ENCODE results near the gene CACNA1I.

Gene CACNA1I

DNA sequence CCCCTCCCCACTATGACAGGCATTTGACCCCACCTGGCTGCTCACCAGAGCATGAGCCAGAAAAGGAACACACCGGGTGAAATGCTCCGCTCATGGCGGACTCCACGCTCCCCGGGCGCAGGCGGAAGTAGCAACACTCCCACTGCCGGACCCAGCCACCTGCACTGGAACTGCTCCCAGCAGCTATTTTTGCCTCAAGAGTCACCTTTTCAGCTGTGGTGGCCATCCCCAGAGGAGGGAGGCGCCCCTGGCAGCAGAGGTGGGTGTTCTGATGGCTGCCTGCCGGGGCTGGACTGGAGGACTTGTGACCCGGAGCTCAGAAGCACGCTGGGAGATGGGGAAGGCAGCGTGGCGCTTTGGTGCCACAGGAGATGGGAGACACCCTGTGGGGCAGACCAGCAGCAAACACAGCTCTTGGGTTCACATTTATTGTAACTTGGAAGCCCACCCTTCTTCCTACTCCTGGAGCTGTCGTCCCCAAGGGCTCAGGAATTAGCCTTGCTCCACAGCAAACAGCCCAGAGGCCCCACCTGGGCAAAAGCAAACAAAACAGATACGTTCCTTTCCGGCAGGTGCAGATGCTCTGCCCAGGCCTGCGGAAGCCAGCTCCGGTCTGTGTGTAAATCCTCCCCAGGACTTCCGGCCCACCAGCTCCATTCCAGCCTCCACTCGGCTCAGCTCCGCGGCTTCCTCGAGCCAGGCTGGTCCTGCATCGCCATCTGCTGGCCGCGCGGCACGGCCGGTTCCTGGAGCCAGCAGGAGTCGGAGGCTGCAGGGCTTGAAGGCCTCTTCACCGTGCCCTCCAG lies 41.7 kb upstream of the CACNA1I start (continued):
- TF ChIP-seq, protein P1, sequence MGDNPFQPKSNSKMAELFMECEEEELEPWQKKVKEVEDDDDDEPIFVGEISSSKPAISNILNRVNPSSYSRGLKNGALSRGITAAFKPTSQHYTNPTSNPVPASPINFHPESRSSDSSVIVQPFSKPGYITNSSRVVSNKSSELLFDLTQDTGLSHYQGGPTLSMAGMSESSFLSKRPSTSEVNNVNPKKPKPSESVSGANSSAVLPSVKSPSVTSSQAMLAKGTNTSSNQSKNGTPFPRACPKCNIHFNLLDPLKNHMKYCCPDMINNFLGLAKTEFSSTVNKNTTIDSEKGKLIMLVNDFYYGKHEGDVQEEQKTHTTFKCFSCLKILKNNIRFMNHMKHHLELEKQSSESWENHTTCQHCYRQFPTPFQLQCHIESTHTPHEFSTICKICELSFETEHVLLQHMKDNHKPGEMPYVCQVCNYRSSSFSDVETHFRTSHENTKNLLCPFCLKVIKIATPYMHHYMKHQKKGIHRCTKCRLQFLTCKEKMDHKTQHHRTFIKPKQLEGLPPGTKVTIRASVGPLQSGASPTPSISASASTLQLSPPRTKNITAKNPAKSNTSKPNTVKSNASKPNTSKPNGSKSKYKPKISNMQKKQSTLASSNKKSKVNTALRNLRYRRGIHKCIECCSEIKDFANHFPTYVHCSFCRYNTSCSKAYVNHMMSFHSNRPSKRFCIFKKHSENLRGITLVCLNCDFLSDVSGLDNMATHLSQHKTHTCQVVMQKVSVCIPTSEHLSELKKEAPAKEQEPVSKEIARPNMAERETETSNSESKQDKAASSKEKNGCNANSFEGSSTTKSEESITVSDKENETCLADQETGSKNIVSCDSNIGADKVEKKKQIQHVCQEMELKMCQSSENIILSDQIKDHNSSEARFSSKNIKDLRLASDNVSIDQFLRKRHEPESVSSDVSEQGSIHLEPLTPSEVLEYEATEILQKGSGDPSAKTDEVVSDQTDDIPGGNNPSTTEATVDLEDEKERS (tag by site-specific recombination; IDR thresholded peaks at IDR 0.05) = peak; percentile 89
- TF ChIP-seq YY2 (tag by site-specific recombination; IDR thresholded peaks at IDR 0.05) = peak; percentile 77
- TF ChIP-seq KLF8 (tag by site-specific recombination; IDR thresholded peaks at IDR 0.05) = peak; percentile 96
- TF ChIP-seq ZNF248 (tag by site-specific recombination; IDR thresholded peaks at IDR 0.05) = no peak
- TF ChIP-seq FEZF1 (tag by site-specific recombination; IDR thresholded peaks at IDR 0.05) = no peak
- TF ChIP-seq ZNF76 (tag by site-specific recombination; IDR thresholded peaks at IDR 0.05; ENCODE audit: borderline replicate concordance, low read depth) = peak; percentile 82
- TF ChIP-seq ZFP69B (tag by site-specific recombination; IDR thresholded peaks at IDR 0.05) = peak; percentile 88
- TF ChIP-seq ZBTB48 (tag by site-specific recombination; IDR thresholded peaks at IDR 0.05) = 0 out of 2 replicates have a peak, but pooled peaks have one; percentile 47
- peak; percentile 95 for TF ChIP-seq SP7 (tag by site-specific recombination; IDR thresholded peaks at IDR 0.05)
- TF ChIP-seq, protein P2, sequence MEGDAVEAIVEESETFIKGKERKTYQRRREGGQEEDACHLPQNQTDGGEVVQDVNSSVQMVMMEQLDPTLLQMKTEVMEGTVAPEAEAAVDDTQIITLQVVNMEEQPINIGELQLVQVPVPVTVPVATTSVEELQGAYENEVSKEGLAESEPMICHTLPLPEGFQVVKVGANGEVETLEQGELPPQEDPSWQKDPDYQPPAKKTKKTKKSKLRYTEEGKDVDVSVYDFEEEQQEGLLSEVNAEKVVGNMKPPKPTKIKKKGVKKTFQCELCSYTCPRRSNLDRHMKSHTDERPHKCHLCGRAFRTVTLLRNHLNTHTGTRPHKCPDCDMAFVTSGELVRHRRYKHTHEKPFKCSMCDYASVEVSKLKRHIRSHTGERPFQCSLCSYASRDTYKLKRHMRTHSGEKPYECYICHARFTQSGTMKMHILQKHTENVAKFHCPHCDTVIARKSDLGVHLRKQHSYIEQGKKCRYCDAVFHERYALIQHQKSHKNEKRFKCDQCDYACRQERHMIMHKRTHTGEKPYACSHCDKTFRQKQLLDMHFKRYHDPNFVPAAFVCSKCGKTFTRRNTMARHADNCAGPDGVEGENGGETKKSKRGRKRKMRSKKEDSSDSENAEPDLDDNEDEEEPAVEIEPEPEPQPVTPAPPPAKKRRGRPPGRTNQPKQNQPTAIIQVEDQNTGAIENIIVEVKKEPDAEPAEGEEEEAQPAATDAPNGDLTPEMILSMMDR (tag by site-specific recombination; IDR thresholded peaks at IDR 0.05) = peak; percentile 100
- peak; percentile 72 for TF ChIP-seq YY1 (tag by site-specific recombination; IDR thresholded peaks at IDR 0.05)
- TF ChIP-seq, protein P3, sequence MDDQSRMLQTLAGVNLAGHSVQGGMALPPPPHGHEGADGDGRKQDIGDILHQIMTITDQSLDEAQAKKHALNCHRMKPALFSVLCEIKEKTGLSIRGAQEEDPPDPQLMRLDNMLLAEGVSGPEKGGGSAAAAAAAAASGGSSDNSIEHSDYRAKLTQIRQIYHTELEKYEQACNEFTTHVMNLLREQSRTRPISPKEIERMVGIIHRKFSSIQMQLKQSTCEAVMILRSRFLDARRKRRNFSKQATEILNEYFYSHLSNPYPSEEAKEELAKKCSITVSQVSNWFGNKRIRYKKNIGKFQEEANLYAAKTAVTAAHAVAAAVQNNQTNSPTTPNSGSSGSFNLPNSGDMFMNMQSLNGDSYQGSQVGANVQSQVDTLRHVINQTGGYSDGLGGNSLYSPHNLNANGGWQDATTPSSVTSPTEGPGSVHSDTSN (CRISPR knock-in tag; IDR thresholded peaks at IDR 0.05) = peak; percentile 77; the same call in 1 of the 2 replicates
- peak; percentile 84 for TF ChIP-seq ZFP37 (tag by site-specific recombination; IDR thresholded peaks at IDR 0.05)
- TF ChIP-seq, protein P4, sequence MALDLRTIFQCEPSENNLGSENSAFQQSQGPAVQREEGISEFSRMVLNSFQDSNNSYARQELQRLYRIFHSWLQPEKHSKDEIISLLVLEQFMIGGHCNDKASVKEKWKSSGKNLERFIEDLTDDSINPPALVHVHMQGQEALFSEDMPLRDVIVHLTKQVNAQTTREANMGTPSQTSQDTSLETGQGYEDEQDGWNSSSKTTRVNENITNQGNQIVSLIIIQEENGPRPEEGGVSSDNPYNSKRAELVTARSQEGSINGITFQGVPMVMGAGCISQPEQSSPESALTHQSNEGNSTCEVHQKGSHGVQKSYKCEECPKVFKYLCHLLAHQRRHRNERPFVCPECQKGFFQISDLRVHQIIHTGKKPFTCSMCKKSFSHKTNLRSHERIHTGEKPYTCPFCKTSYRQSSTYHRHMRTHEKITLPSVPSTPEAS (tag by site-specific recombination; IDR thresholded peaks at IDR 0.05) = peak; percentile 77
- TF ChIP-seq PRDM10 (tag by site-specific recombination; IDR thresholded peaks at IDR 0.05) = peak; percentile 71
- peak; percentile 65; the same call in 1 of the 2 replicates for TF ChIP-seq KLF10 (tag by site-specific recombination; IDR thresholded peaks at IDR 0.05)
- peak; percentile 74 for TF ChIP-seq ZNF600 (tag by site-specific recombination; IDR thresholded peaks at IDR 0.05)
- peak; percentile 82; the same call in 1 of the 2 replicates for TF ChIP-seq ZSCAN5A (tag by site-specific recombination; IDR thresholded peaks at IDR 0.05)
- TF ChIP-seq ZNF610 (tag by site-specific recombination; IDR thresholded peaks at IDR 0.05; ENCODE audit: borderline replicate concordance) = no peak
- TF ChIP-seq ZNF366 (tag by site-specific recombination; conservative IDR thresholded peaks at IDR 0.05) = 0 out of 2 replicates have a peak, but pooled peaks have one; percentile 32
- no peak for TF ChIP-seq ZNF621 (tag by site-specific recombination; IDR thresholded peaks at IDR 0.05)
- peak; percentile 39; the same call in 1 of the 2 replicates for TF ChIP-seq ZNF121 (tag by site-specific recombination; IDR thresholded peaks at IDR 0.05)
- TF ChIP-seq, protein P5, sequence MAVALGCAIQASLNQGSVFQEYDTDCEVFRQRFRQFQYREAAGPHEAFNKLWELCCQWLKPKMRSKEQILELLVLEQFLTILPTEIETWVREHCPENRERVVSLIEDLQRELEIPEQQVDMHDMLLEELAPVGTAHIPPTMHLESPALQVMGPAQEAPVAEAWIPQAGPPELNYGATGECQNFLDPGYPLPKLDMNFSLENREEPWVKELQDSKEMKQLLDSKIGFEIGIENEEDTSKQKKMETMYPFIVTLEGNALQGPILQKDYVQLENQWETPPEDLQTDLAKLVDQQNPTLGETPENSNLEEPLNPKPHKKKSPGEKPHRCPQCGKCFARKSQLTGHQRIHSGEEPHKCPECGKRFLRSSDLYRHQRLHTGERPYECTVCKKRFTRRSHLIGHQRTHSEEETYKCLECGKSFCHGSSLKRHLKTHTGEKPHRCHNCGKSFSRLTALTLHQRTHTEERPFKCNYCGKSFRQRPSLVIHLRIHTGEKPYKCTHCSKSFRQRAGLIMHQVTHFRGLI (tag by site-specific recombination; IDR thresholded peaks at IDR 0.05) = peak; percentile 53; the same call in 1 of the 2 replicates
- peak; percentile 49; the same call in 1 of the 2 replicates for TF ChIP-seq KLF1 (tag by site-specific recombination; IDR thresholded peaks at IDR 0.05)
- TF ChIP-seq OSR2 (tag by site-specific recombination; IDR thresholded peaks at IDR 0.05) = peak; percentile 50; the same call in 1 of the 2 replicates

All from HEK293 (cell line).